ENCODE results near the gene HEATR5B.

HEATR5B gene

GRCh38 chr2:36960005-36960675, 124.0 kb downstream of the HEATR5B start:
- Histone ChIP-seq H3K4me3 (ENCODE audit: insufficient read depth, low read length, poor library complexity, severe bottlenecking) (no peak overlapping the region), H3K9ac (ENCODE audit: low read length) (no peak overlapping the region), H3K9me2 (replicated peaks; ENCODE audit: insufficient read depth, low read length) (no peaks in the 10 kb centered on the region), H3K4me2 (ENCODE audit: low read depth, low read length, poor library complexity, severe bottlenecking) (no peak overlapping the region), H3K79me2 (ENCODE audit: insufficient read depth, low read length) (peaks cover 93% of the 10 kb centered on the region), H3K27me3 (ENCODE audit: low read length) (no peaks in the 10 kb centered on the region), H3K36me3 (ENCODE audit: low read length) (no peaks in the 10 kb centered on the region), H3F3A (ENCODE audit: insufficient read depth) (no peaks in the 10 kb centered on the region), H3K27ac (ENCODE audit: low read depth, low read length) (no peak overlapping the region), H3K9me3 (ENCODE audit: insufficient read depth, low read length) (no peaks in the 10 kb centered on the region), H4K20me1 (ENCODE audit: low read depth, low read length) (no peaks in the 10 kb centered on the region), H2AFZ (ENCODE audit: low read depth, low read length, severe bottlenecking) (no peak overlapping the region)
- no peak for TF ChIP-seq EZH2phosphoT487 (conservative IDR thresholded peaks at IDR 0.05; ENCODE audit: low read length)
- no peak for TF ChIP-seq CTCF (IDR thresholded peaks at IDR 0.05; ENCODE audit: insufficient read depth, low read length, poor library complexity, severe bottlenecking)

GRCh38 chr2:36954977-36955607, 129.1 kb downstream of the HEATR5B start:
- no peak overlapping the region for H3K4me3 ChIP-seq (ENCODE audit: insufficient read depth, low read length, poor library complexity, severe bottlenecking)
- no peaks in the 10 kb centered on the region for H3F3A ChIP-seq (ENCODE audit: insufficient read depth)
- no peaks in the 10 kb centered on the region for H3K36me3 ChIP-seq (ENCODE audit: low read length)
- no peak overlapping the region for H3K27ac ChIP-seq (ENCODE audit: low read depth, low read length)
- no peaks in the 10 kb centered on the region for H3K9me3 ChIP-seq (ENCODE audit: insufficient read depth, low read length)
- no peaks in the 10 kb centered on the region for H3K9me2 ChIP-seq (replicated peaks; ENCODE audit: insufficient read depth, low read length)
- no peak for TF ChIP-seq EZH2phosphoT487 (conservative IDR thresholded peaks at IDR 0.05; ENCODE audit: low read length)
- no peak for TF ChIP-seq CTCF (IDR thresholded peaks at IDR 0.05; ENCODE audit: insufficient read depth, low read length, poor library complexity, severe bottlenecking)
- peaks cover 87% of the 10 kb centered on the region for H3K79me2 ChIP-seq (ENCODE audit: insufficient read depth, low read length)
- no peaks in the 10 kb centered on the region for H4K20me1 ChIP-seq (ENCODE audit: low read depth, low read length)
- H3K9ac ChIP-seq (ENCODE audit: low read length): no peak overlapping the region
- H3K27me3 ChIP-seq (ENCODE audit: low read length): no peaks in the 10 kb centered on the region
- H3K4me2 ChIP-seq (ENCODE audit: low read depth, low read length, poor library complexity, severe bottlenecking): no peak overlapping the region
- no peak overlapping the region for H2AFZ ChIP-seq (ENCODE audit: low read depth, low read length, severe bottlenecking)

- no peaks in the 10 kb centered on the region for H3K36me3 ChIP-seq (ENCODE audit: low read length)
- no peaks in the 10 kb centered on the region for H3K27me3 ChIP-seq (ENCODE audit: low read length)
- H3K4me2 ChIP-seq (ENCODE audit: low read depth, low read length, poor library complexity, severe bottlenecking): no peak overlapping the region
- no peaks in the 10 kb centered on the region for H3F3A ChIP-seq (ENCODE audit: insufficient read depth)
- no peak overlapping the region for H2AFZ ChIP-seq (ENCODE audit: low read depth, low read length, severe bottlenecking)
- H3K27ac ChIP-seq (ENCODE audit: low read depth, low read length): no peak overlapping the region
- no peak overlapping the region for H3K4me3 ChIP-seq (ENCODE audit: insufficient read depth, low read length, poor library complexity, severe bottlenecking)
- H3K9ac ChIP-seq (ENCODE audit: low read length): no peak overlapping the region
- H3K9me2 ChIP-seq (replicated peaks; ENCODE audit: insufficient read depth, low read length): no peaks in the 10 kb centered on the region
- H3K79me2 ChIP-seq (ENCODE audit: insufficient read depth, low read length): peaks cover 77% of the 10 kb centered on the region
- no peaks in the 10 kb centered on the region for H4K20me1 ChIP-seq (ENCODE audit: low read depth, low read length)
- H3K9me3 ChIP-seq (ENCODE audit: insufficient read depth, low read length): no peaks in the 10 kb centered on the region
- TF ChIP-seq EZH2phosphoT487 (conservative IDR thresholded peaks at IDR 0.05; ENCODE audit: low read length) (no peak), CTCF (IDR thresholded peaks at IDR 0.05; ENCODE audit: insufficient read depth, low read length, poor library complexity, severe bottlenecking) (no peak)
These were observed 131.4 kb downstream of the HEATR5B start for GRCh38 chr2:36952748-36953197.
